ENCODE data around the gene TMEM263. TPM values are rescaled to one million over a fixed set of nuclear protein-coding genes. Genes with fewer than 3 reads are reported as not detected.

The TMEM263 gene
- total RNA-seq, 1 experiment from 2014 or later = 11.8 TPM

- Histone ChIP-seq H3K27me3 (ENCODE audit: insufficient read depth, low read length) (no peaks in the 10 kb centered on the region), H2BK5ac (ENCODE audit: insufficient read length, low read length) (no peak overlapping the region), H3K79me2 (ENCODE audit: insufficient read depth, low read length) (0 out of 2 replicates have a peak, but pooled peaks cover 2% of the 10 kb centered on the region), H4K91ac (ENCODE audit: insufficient read length, low read depth, low read length) (no peak overlapping the region), H2BK120ac (ENCODE audit: low read depth, low read length, poor library complexity, severe bottlenecking) (no peak overlapping the region), H3K4me2 (ENCODE audit: insufficient read depth, insufficient read length, low read length) (no peak overlapping the region), H2AFZ (ENCODE audit: low read length) (no peak overlapping the region), H3T11ph (ENCODE audit: low read length) (no peak overlapping the region), H4K8ac (replicated peaks; ENCODE audit: insufficient read length, low read depth, low read length) (no peak overlapping the region), H3K4me1 (ENCODE audit: insufficient read depth, low read length) (no peaks in the 10 kb centered on the region), H3K27ac (ENCODE audit: insufficient read length, low read depth, low read length) (no peak overlapping the region), H4K20me1 (ENCODE audit: control insufficient read depth, insufficient read depth, insufficient read length) (no peaks in the 10 kb centered on the region), H3K23ac (ENCODE audit: insufficient read length, low read depth, low read length) (no peak overlapping the region), H3K9ac (ENCODE audit: extremely low read depth, insufficient read length, low read length) (no peak overlapping the region), H3K9me3 (ENCODE audit: control insufficient read depth, low read depth, low read length) (no peaks in the 10 kb centered on the region), H4K5ac (ENCODE audit: insufficient read length, low read depth, low read length) (no peak overlapping the region), H3K14ac (ENCODE audit: insufficient read depth, low read length) (no peak overlapping the region), H3K79me1 (ENCODE audit: insufficient read depth, low read depth, low read length, poor library complexity, severe bottlenecking) (no peaks in the 10 kb centered on the region), H2BK20ac (ENCODE audit: low read depth, low read length, poor library complexity, severe bottlenecking) (no peak overlapping the region), H3K18ac (ENCODE audit: insufficient read length, low read depth, low read length) (no peak overlapping the region), H3K23me2 (ENCODE audit: insufficient read length, low read depth, low read length, poor library complexity, severe bottlenecking) (no peaks in the 10 kb centered on the region), H3K4ac (ENCODE audit: low read depth, low read length) (no peak overlapping the region), H2AK5ac (ENCODE audit: insufficient read length, low read length) (no peak overlapping the region), H3K56ac (ENCODE audit: insufficient read length, low read depth, low read length) (no peak overlapping the region), H2BK12ac (ENCODE audit: insufficient read length, low read depth, low read length) (no peak overlapping the region), H2BK15ac (ENCODE audit: low read depth, low read length) (no peak overlapping the region)
- H3K4me1 Mint-ChIP-seq = no peaks in the 10 kb centered on the region
- H3K27me3 Mint-ChIP-seq (ENCODE audit: low read depth) = no peaks in the 10 kb centered on the region
- H3K36me3 Mint-ChIP-seq (ENCODE audit: insufficient read depth in 1 of 3, low read depth in 3 of 3) = peaks cover 2 to 9% (median 6%) of the 10 kb centered on the region in 3 experiments; a peak in 6 of 7 replicates
- peak overlapping the region in 2 of 3 experiments; percentile 62 to 69; a peak in 1 of 7 replicates for H3K27ac Mint-ChIP-seq
- TF ChIP-seq CTCF (conservative IDR thresholded peaks at IDR 0.05) = no peak
- no peak for DNase-seq
- no CpG with 5 or more reads among the region's 8 CpGs for WGBS (ENCODE audit: extremely low coverage, insufficient read length, low lambda C conversion rate)
- no peak overlapping the region for H3K4me3 Mint-ChIP-seq
- H3K9me3 Mint-ChIP-seq = no peaks in the 10 kb centered on the region
Measured at GRCh38 chr12:106975098-106975497, 19.4 kb downstream of the TMEM263 start.

All from H9 (cell line).